Endothelial cell of umbilical vein (primary cell): ENCODE results near the gene HES1. TPM values are rescaled to one million over a fixed set of nuclear protein-coding genes. Genes with fewer than 3 reads are reported as not detected.

Experiments
- BruUV-seq: library from RNA; stranded (reverse); fragments of 400-500 nt; replicated peaks from 2 replicates; lab custom pipeline; 2021; lab: Mats Ljungman, UMichigan
- CTCF ChIA-PET: fragments of 300-600, 350-600 bp; sonication (Branson Sonifier 250); formaldehyde crosslinking; loops from one replicate; lab custom pipeline; 2021; ENCODE audit warnings: antibody characterized with exemption, inconsistent platforms; lab: Charles Lee
- POLR2A ChIA-PET: fragments of 300-600, 350-600 bp; sonication (Branson Sonifier 250); formaldehyde crosslinking; loops from one replicate; lab custom pipeline; 2021; ENCODE audit warnings: antibody characterized with exemption, inconsistent platforms; lab: Charles Lee
- DNase-seq: peaks from one replicate; pipeline ENCODE4 v3.0.0-alpha.2; 2011; ENCODE audit warnings: low read depth, low spot score
- FAIRE-seq: peaks from 2 replicates; lab custom pipeline; 2011; peaks lifted over from hg19 to GRCh38; lab: Jason Lieb, UNC
- H2AFZ ChIP-seq: 2 replicates; pipeline ENCODE4 v1.6.0; 2012; ENCODE audit warnings: low read depth, low read length, control low read depth, inconsistent platforms
- H3K27ac ChIP-seq: 2 replicates; pipeline ENCODE4 v1.5.1; 2011; ENCODE audit warnings: low read depth, mild to moderate bottlenecking, control low read depth, low read length, moderate library complexity; ENCODE audit not compliant: insufficient read depth
- H3K27me3 ChIP-seq, 2 experiments: 2 replicates each; pipeline versions ENCODE4 v1.6.0 to v1.6.1; 2011; ENCODE audit warnings: low read length in 2 of 2, mixed read lengths in 1 of 2; ENCODE audit not compliant: control insufficient read depth in 2 of 2, insufficient read depth in 2 of 2
- H3K36me3 ChIP-seq, 2 experiments: 2 replicates in 1 of 2; 3 replicates in 1 of 2; pipeline ENCODE4 v1.5.1; 2011; ENCODE audit warnings: low read length in 2 of 2, mild to moderate bottlenecking in 1 of 2, moderate library complexity in 1 of 2; ENCODE audit not compliant: control insufficient read depth in 2 of 2, insufficient read depth in 2 of 2; ENCODE audit errors: extremely low read depth in 1 of 2
- H3K4me1 ChIP-seq: 3 replicates; pipeline ENCODE4 v1.5.1; 2011; ENCODE audit warnings: mild to moderate bottlenecking, low read length; ENCODE audit not compliant: control insufficient read depth, insufficient read depth; ENCODE audit errors: extremely low read depth
- H3K4me2 ChIP-seq: 2 replicates; pipeline ENCODE4 v1.6.1; 2011; ENCODE audit warnings: low read length, control low read depth, mixed read lengths; ENCODE audit not compliant: insufficient read depth
- H3K4me3 ChIP-seq, 3 experiments: fragments of 200-600 bp in 1 of 3; sonication (generic), shearing (Covaris generic) in 1 of 3; replicated peaks in 1 of 3; 2 replicates each; pipeline ENCODE4 v1.5.1; 2011 to 2016; ENCODE audit warnings: control low read depth in 3 of 3, low read length in 3 of 3, mild to moderate bottlenecking in 2 of 3, inconsistent platforms in 1 of 3, low read depth in 1 of 3, moderate library complexity in 1 of 3; ENCODE audit not compliant: insufficient read depth in 1 of 3
- H3K79me2 ChIP-seq: 2 replicates; pipeline ENCODE4 v1.6.0; 2012; ENCODE audit warnings: low read length, inconsistent platforms; ENCODE audit not compliant: control insufficient read depth, insufficient read depth
- H3K9ac ChIP-seq: replicated peaks from 2 replicates; pipeline ENCODE3; 2011; ENCODE audit warnings: low read length, control low read depth; ENCODE audit not compliant: insufficient read depth; ENCODE audit errors: extremely low read depth
- H3K9me1 ChIP-seq: replicated peaks from 3 replicates; pipeline ENCODE4 v1.6.0; 2011; ENCODE audit warnings: mild to moderate bottlenecking, low read length; ENCODE audit not compliant: control insufficient read depth, insufficient read depth; ENCODE audit errors: extremely low read depth
- H3K9me3 ChIP-seq: replicated peaks from 2 replicates; pipeline ENCODE4 v1.5.1; 2012; ENCODE audit warnings: low read length, inconsistent platforms; ENCODE audit not compliant: control insufficient read depth, insufficient read depth
- H4K20me1 ChIP-seq: replicated peaks from 2 replicates; pipeline ENCODE3; 2011; ENCODE audit warnings: mild to moderate bottlenecking, low read length; ENCODE audit not compliant: control insufficient read depth, insufficient read depth; ENCODE audit errors: extremely low read depth
- CTCF ChIP-seq, 2 donors: IDR thresholded peaks; 1 replicate in 1 of 2; 2 replicates in 1 of 2; pipeline ENCODE4 v1.5.1; 2011; ENCODE audit warnings: low read length in 2 of 2, mild to moderate bottlenecking in 2 of 2, moderate library complexity in 2 of 2, control low read depth in 1 of 2, inconsistent platforms in 1 of 2, low read depth in 1 of 2; ENCODE audit not compliant: insufficient read depth in 1 of 2; ENCODE audit errors: extremely low read depth in 1 of 2
- EZH2 ChIP-seq: IDR thresholded peaks from 2 replicates; pipeline ENCODE4 v1.6.1; 2012; ENCODE audit warnings: borderline replicate concordance, low read depth, mild to moderate bottlenecking, moderate library complexity, low read length, inconsistent platforms; ENCODE audit not compliant: severe bottlenecking
- FOS ChIP-seq: IDR thresholded peaks from 2 replicates; pipeline ENCODE4 v1.6.1; 2011; ENCODE audit warnings: mild to moderate bottlenecking, low read length, moderate library complexity, borderline replicate concordance; ENCODE audit not compliant: insufficient read depth
- GATA2 ChIP-seq: IDR thresholded peaks from 2 replicates; pipeline ENCODE4 v1.7.0; 2011; ENCODE audit warnings: low read depth, mild to moderate bottlenecking, moderate library complexity, mixed read lengths, low read length; ENCODE audit not compliant: insufficient read length, insufficient read depth
- JUN ChIP-seq: IDR thresholded peaks from 2 replicates; pipeline ENCODE4 v1.6.1; 2011; ENCODE audit warnings: borderline replicate concordance, low read depth; ENCODE audit not compliant: insufficient read length, insufficient read depth
- MYC ChIP-seq: IDR thresholded peaks from one replicate; pipeline ENCODE4 v1.6.1; 2011; ENCODE audit warnings: mild to moderate bottlenecking, low read depth, low read length
- POLR2A ChIP-seq: IDR thresholded peaks from 2 replicates; pipeline ENCODE4 v1.6.1; 2012; ENCODE audit warnings: low read depth, mild to moderate bottlenecking, control low read depth, low read length
- POLR2AphosphoS5 ChIP-seq: IDR thresholded peaks from 2 replicates; pipeline ENCODE4 v1.6.1; 2012; ENCODE audit warnings: low read depth, mild to moderate bottlenecking, control low read depth, low read length, moderate library complexity; ENCODE audit not compliant: insufficient read depth
- dilution Hi-C: fragments of 300-500 bp; cut with MboI; formaldehyde crosslinking; loops from one replicate; pipeline ENCODE4 v1.15.0; 2019; ENCODE audit warnings: low sequenced_read_pairs; ENCODE audit not compliant: extremely low pct_ligation_motif_present
- intact Hi-C: fragments of 100-400 bp; cut with micrococcal nuclease; formaldehyde crosslinking; loops from one replicate; pipeline ENCODE4 v1.10.0; 2022
- polyA plus RNA-seq, 4 experiments: library from polyadenylated mRNA; depleted of rRNA in 3 of 4; stranded (reverse) in 3 of 4; unstranded in 1 of 4; fragments of >200 nt; gene quantifications; 2 replicates each; pipeline versions ENCODE4 v1.2.1 to v1.2.3, GENCODE V29; 2011 to 2012; ENCODE audit warnings: missing spikeins in 1 of 4
- total RNA-seq: library from RNA; stranded (reverse); gene quantifications from 2 replicates; pipeline ENCODE4 v1.2.3, GENCODE V29; 2021
- TF ChIP-seq, protein P1 (sequence below): IDR thresholded peaks from 2 replicates; pipeline ENCODE4 v1.6.1; 2011; ENCODE audit not compliant: insufficient read depth, insufficient read length

Gene HES1
- total and polyA plus RNA-seq, 2 donors (not counting 3 experiments of a cell fraction or from before 2014, with no cell fraction given), result 42.0 to 210 TPM

DNA sequence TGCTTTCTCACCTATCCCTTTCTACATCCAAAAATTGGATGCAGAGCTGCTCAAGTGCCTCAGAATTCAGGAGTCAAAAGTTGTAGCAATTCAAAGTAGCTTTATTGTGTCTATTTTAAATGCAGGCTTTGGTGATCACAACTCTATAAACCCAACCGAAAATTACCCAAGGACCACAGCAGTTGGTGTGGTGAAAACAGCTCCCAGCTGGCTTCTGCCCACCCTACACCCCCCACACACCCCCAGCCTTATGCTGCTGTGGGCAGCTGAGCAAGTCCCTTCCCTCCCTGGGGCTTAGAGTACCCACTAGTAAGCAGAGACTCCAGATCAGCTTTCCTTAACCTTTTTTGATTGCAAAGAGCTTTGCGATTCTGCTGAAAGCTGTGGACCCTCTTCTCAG lies 5.8 kb upstream of the HES1 start:
- H3K9me3 ChIP-seq, result no peaks in the 10 kb centered on the region
- TF ChIP-seq JUN (no peak), FOS (no peak), MYC (no peak), CTCF (IDR thresholded peaks at IDR 0.05; ENCODE audit: extremely low read depth in 1 of 2, insufficient read depth in 1 of 2, low read depth in 1 of 2, low read length in 2 of 2) (no peak), GATA2 (no peak), EZH2 (no peak), POLR2AphosphoS5 (no peak), POLR2A (no peak)
- TF ChIP-seq, protein P1, sequence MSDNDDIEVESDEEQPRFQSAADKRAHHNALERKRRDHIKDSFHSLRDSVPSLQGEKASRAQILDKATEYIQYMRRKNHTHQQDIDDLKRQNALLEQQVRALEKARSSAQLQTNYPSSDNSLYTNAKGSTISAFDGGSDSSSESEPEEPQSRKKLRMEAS, result no peak
- no peaks in the 10 kb centered on the region for H3K27me3 ChIP-seq
- DNase-seq, result no peak
- BruUV-seq, result no TSS peak
- CTCF ChIA-PET, result interaction anchor here (0.9 to 2.5 kb wide), 7 partner anchors 20 to 349 kb away, joined by 3 to 9 read pairs (median 6); no protein-coding TSS in a partner anchor
- no peaks in the 10 kb centered on the region for H3K9me1 ChIP-seq
- no peak overlapping the region for H3K9ac ChIP-seq
- no peaks in the 10 kb centered on the region for H3K79me2 ChIP-seq
- no peak overlapping the region for H3K4me2 ChIP-seq
- H3K36me3 ChIP-seq, result no peaks in the 10 kb centered on the region
- H3K4me1 ChIP-seq, result peaks cover 7% of the 10 kb centered on the region
- POLR2A ChIA-PET, result no interaction called here
- no peak for FAIRE-seq
- no peaks in the 10 kb centered on the region for H4K20me1 ChIP-seq
- dilution Hi-C loops, result no loop called here
- no peak overlapping the region for H3K27ac ChIP-seq
- H3K4me3 ChIP-seq, result no peak overlapping the region
- H2AFZ ChIP-seq, result no peak overlapping the region
- intact Hi-C loops, result no loop called here
